GM19452 (cell line): ENCODE measurements around the gene PHAX.
"Not testable (repeated sequence)": the region's sequence is repeated elsewhere in the genome, so short reads cannot be mapped to it uniquely, and the experiment has no call there.

Experiments
- ATAC-seq: cut with Tn5 transposase; IDR thresholded peaks from one replicate; pipeline ENCODE4 v1.9.1; 2021; ENCODE audit not compliant: unreplicated experiment

PHAX gene

GRCh38 chr5:126600631-126601511 lies at the start of gene PHAX:
PHAX (plus strand) TSS chr5:126600947; CDS start chr5:126600963, 16 bp downstream.
- peak; percentile 98 for ATAC-seq

- no peak for ATAC-seq
Measured at GRCh38 chr5:126552614-126553013, 48.1 kb upstream of the PHAX start.

- not testable (repeated sequence) for ATAC-seq
Measured at GRCh38 chr5:126555101-126555500, 45.6 kb upstream of the PHAX start.

GRCh38 chr5:126561908-126562307 lies 38.8 kb upstream of the PHAX start:
- ATAC-seq, result no peak

- peak; percentile 92 for ATAC-seq
Measured at GRCh38 chr5:126562823-126563222, 37.9 kb upstream of the PHAX start.

GRCh38 chr5:126568206-126568755 lies 32.5 kb upstream of the PHAX start:
- ATAC-seq, result no peak

GRCh38 chr5:126575644-126576043 lies 25.1 kb upstream of the PHAX start:
- ATAC-seq, result no peak

- no peak for ATAC-seq
Measured at GRCh38 chr5:126576974-126577373, 23.8 kb upstream of the PHAX start.

- no peak for ATAC-seq
Measured at GRCh38 chr5:126577415-126577814, 23.3 kb upstream of the PHAX start.

GRCh38 chr5:126579716-126580115 lies 21.0 kb upstream of the PHAX start:
- no peak for ATAC-seq

GRCh38 chr5:126583761-126584160 lies 17.0 kb upstream of the PHAX start:
- no peak for ATAC-seq

- no peak for ATAC-seq
Measured at GRCh38 chr5:126587551-126588390, 13.0 kb upstream of the PHAX start.

- ATAC-seq, result no peak
Measured at GRCh38 chr5:126589536-126590297, 11.0 kb upstream of the PHAX start.

GRCh38 chr5:126591549-126591948 lies 9.2 kb upstream of the PHAX start:
- no peak for ATAC-seq

GRCh38 chr5:126594748-126595485 lies 5.8 kb upstream of the PHAX start, which contains the start of gene ALDH7A1:
ALDH7A1 (minus strand) TSS chr5:126595219; CDS start chr5:126595198, 21 bp downstream.
- peak; percentile 87 for ATAC-seq

GRCh38 chr5:126595486-126596083 lies 5.2 kb upstream of the PHAX start:
- ATAC-seq, result peak; percentile 22

GRCh38 chr5:126597156-126597555 lies 3.6 kb upstream of the PHAX start:
- ATAC-seq, result no peak

GRCh38 chr5:126599499-126599898 lies 1.2 kb upstream of the PHAX start:
- ATAC-seq, result no peak

- not testable (repeated sequence) for ATAC-seq
Measured at GRCh38 chr5:126599971-126600630, 646 bp upstream of the PHAX start.
